Measurements from ENCODE around the gene NFASC.

Gene NFASC

GRCh38 chr1:204896023-204896422, 25.4 kb downstream of the NFASC start:
- H3K4me3 ChIP-seq (replicated peaks; ENCODE audit: low read depth, low read length) = no peak overlapping the region
- no peak for DNase-seq (ENCODE audit: extremely low read depth, insufficient read length)
- no peak for TF ChIP-seq CTCF (IDR thresholded peaks at IDR 0.05; ENCODE audit: insufficient read depth, low read length, poor library complexity, severe bottlenecking)
- H3K27me3 ChIP-seq (replicated peaks; ENCODE audit: control insufficient read depth, insufficient read depth, low read length) = no peaks in the 10 kb centered on the region; the same call in 1 of the 2 replicates
- H3K36me3 ChIP-seq (ENCODE audit: control insufficient read depth, insufficient read depth, low read length) = no peaks in the 10 kb centered on the region

GRCh38 chr1:204896787-204897469, 26.3 kb downstream of the NFASC start:
- H3K27me3 ChIP-seq (replicated peaks; ENCODE audit: control insufficient read depth, insufficient read depth, low read length) = no peaks in the 10 kb centered on the region; the same call in 1 of the 2 replicates
- DNase-seq (ENCODE audit: extremely low read depth, insufficient read length) = no peak
- no peak overlapping the region for H3K4me3 ChIP-seq (replicated peaks; ENCODE audit: low read depth, low read length)
- no peak for TF ChIP-seq CTCF (IDR thresholded peaks at IDR 0.05; ENCODE audit: insufficient read depth, low read length, poor library complexity, severe bottlenecking)
- no peaks in the 10 kb centered on the region for H3K36me3 ChIP-seq (ENCODE audit: control insufficient read depth, insufficient read depth, low read length)

- no peak for DNase-seq (ENCODE audit: extremely low read depth, insufficient read length)
- Histone ChIP-seq H3K36me3 (ENCODE audit: control insufficient read depth, insufficient read depth, low read length) (no peaks in the 10 kb centered on the region), H3K4me3 (replicated peaks; ENCODE audit: low read depth, low read length) (no peak overlapping the region), H3K27me3 (replicated peaks; ENCODE audit: control insufficient read depth, insufficient read depth, low read length) (no peaks in the 10 kb centered on the region; the same call in 1 of the 2 replicates)
- no peak for TF ChIP-seq CTCF (IDR thresholded peaks at IDR 0.05; ENCODE audit: insufficient read depth, low read length, poor library complexity, severe bottlenecking)
Measured at GRCh38 chr1:204900721-204901120, 30.1 kb downstream of the NFASC start.

- Histone ChIP-seq H3K27me3 (replicated peaks; ENCODE audit: control insufficient read depth, insufficient read depth, low read length) (no peaks in the 10 kb centered on the region; the same call in 1 of the 2 replicates), H3K36me3 (ENCODE audit: control insufficient read depth, insufficient read depth, low read length) (no peaks in the 10 kb centered on the region), H3K4me3 (replicated peaks; ENCODE audit: low read depth, low read length) (no peak overlapping the region)
- no peak for TF ChIP-seq CTCF (IDR thresholded peaks at IDR 0.05; ENCODE audit: insufficient read depth, low read length, poor library complexity, severe bottlenecking)
- DNase-seq (ENCODE audit: extremely low read depth, insufficient read length) = no peak
Measured at GRCh38 chr1:204902671-204903070, 32.0 kb downstream of the NFASC start.

GRCh38 chr1:204904228-204904810, 33.7 kb downstream of the NFASC start:
- no peak for TF ChIP-seq CTCF (IDR thresholded peaks at IDR 0.05; ENCODE audit: insufficient read depth, low read length, poor library complexity, severe bottlenecking)
- Histone ChIP-seq H3K4me3 (replicated peaks; ENCODE audit: low read depth, low read length) (no peak overlapping the region), H3K36me3 (ENCODE audit: control insufficient read depth, insufficient read depth, low read length) (no peaks in the 10 kb centered on the region), H3K27me3 (replicated peaks; ENCODE audit: control insufficient read depth, insufficient read depth, low read length) (no peaks in the 10 kb centered on the region; the same call in 1 of the 2 replicates)
- no peak for DNase-seq (ENCODE audit: extremely low read depth, insufficient read length)
